GM21423 (cell line): ENCODE data around the gene SLC7A6OS.

Experiments
- ATAC-seq: cut with Tn5 transposase; IDR thresholded peaks from one replicate; pipeline ENCODE4 v1.9.1; 2021; ENCODE audit warnings: mild to moderate bottlenecking, moderate library complexity; ENCODE audit not compliant: unreplicated experiment

Gene SLC7A6OS

DNA sequence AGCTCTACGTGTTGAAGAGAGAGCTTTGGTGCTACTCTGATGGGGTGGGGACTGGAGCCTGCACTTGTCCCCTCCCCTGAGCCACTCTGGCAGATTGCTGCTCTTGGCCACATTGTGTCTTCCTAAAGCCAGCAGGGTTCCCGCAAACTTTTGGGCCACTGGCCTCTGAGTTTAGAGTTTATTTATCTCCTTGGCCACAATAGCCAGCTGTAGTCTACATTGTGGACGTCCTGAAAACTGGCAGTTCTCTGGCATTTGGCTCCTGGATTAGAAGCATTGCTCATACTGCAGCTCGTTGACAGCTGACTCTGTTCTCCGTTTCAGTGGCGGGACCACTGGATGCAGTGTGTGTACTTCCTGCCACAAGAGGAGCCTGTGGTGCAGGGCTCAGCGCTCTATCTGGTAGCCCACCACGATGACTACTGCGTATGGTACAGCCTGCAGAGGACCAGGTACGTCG is 34.6 kb upstream of the SLC7A6OS start:
- ATAC-seq = no peak

DNA sequence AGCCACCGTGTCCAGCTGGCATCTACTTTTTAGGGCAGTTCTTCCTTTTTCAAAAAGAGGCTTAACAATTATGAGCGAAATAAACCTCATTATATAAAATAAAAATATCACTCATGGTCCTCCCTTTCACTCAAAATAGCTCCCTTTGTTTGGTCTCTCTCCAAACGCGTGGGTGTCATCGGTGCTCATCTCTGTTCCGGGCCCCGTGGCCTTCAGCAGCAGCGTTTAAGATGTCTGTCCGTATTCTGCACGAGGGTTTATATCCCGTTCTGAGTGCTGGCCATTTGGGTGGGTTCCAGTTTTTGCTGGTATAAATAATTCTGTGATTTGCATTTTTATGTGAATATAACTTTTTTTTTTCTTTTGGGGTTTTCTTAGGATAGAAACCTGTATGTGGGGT is 33.5 kb upstream of the SLC7A6OS start:
- no peak for ATAC-seq

DNA sequence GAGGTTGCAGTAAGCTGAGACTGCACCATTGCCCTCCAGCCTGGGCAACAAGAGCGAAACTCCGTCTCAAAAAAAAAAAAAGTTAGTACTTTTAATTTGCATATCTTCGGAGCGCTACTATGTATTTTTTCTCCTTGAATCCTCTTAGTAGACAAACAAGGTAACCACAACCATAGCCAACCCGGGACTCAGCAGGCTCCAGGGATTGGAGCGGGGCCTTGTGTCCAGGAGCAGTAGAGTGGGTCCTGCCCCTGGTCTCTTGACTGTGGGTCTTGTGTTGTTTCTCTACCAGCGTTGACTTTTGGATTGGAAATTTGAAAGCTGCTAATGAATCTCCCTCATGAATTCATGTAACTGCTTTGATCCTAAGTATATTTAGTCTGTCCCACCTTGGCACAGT is 32.4 kb upstream of the SLC7A6OS start:
- ATAC-seq = no peak

DNA sequence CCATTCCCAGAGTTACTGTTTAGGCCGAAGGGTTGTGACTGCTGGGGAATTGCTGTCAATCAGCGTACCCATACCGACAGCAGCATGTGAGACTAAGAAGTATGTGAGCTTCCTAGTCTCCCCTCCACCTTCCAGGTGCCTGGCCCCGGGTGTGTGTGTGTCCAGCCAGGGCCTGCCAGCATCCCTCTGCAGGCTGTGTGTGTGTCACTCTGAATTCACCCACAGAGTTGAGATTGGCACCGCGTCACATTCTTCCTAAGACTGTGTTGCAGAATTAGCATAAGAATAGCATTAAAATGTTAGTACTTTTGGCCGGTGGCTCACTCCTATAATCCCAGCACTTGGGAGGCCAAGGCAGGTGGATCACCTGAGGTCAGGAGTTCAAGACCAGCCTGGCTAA is 31.9 kb upstream of the SLC7A6OS start:
- ATAC-seq = no peak

DNA sequence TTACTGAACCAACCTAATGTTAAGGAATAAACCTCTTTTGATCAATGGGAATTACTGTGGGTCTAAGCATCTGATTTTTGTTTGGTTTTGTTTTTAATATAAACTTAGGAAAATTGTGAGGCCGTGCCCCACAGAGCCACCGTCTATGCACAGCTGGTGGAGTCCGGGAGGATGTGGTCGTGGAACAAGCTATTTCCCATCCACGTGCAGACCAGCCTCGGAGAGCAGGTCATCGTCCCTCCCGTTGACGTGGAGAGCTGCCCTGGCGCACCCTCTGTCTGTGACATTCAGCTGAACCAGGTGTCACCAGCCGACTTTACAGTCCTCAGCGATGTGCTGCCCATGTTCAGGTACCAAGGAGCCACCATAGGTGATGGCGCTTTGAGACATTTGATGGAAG is 28.5 kb upstream of the SLC7A6OS start:
- no peak for ATAC-seq

DNA sequence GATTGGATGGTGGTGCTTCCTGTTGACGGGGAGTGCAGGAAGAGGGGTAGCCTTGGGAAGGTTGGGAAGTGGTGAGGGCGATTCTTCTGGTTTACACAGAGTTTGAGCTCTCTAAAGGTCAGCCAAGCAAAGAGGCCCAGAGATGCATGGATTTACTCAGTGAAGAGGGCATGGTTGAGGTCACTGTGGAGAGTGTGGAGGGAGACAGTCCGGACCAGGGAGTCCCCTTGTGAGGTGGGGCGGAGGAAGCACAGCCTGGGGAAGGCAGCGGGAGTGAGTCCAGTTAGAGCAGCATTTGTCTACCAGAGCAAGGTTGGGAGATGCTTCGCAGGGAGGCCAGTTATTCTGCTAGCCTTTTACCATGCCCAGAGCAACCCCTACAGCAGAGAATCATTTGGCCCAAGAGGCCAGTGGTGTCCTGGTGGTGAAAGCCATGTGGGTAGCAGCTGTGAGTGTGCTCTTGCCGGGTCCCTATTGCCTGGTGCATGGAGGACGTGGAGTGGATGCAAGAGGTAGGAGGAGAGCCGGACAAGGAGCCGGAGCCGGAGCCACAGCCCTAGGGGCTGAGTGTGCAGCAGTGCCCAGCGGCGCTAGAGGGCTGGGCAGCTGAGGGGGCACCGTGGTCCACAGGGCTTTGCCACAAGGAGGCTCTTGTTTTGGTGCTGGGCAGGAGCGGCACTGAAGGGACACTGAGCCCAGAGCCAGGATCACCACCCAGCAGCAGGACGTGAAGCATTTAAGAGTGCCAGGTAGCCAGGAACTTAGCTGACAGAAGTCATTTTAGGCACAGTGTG is 27.8 kb upstream of the SLC7A6OS start:
- ATAC-seq = no peak

DNA sequence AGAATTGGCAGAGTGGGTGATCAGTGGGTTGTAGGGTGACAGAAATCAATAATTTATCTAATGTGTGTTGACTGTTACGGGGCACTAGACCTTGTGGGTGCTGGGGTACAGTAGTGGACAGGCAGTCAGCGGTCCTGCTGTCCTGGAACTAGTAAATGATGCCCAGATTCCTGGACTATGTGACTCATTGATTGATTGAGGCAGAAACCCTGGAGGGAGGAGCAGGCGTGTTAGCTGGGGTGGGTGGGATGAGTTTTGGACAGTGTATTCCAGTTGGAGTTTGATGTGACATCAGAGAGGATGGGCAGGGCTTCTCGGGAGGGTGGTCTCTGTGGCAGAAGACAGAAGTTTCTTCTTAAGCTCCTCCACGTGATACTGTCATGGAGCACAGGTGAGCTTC is 24.4 kb upstream of the SLC7A6OS start:
- no peak for ATAC-seq

DNA sequence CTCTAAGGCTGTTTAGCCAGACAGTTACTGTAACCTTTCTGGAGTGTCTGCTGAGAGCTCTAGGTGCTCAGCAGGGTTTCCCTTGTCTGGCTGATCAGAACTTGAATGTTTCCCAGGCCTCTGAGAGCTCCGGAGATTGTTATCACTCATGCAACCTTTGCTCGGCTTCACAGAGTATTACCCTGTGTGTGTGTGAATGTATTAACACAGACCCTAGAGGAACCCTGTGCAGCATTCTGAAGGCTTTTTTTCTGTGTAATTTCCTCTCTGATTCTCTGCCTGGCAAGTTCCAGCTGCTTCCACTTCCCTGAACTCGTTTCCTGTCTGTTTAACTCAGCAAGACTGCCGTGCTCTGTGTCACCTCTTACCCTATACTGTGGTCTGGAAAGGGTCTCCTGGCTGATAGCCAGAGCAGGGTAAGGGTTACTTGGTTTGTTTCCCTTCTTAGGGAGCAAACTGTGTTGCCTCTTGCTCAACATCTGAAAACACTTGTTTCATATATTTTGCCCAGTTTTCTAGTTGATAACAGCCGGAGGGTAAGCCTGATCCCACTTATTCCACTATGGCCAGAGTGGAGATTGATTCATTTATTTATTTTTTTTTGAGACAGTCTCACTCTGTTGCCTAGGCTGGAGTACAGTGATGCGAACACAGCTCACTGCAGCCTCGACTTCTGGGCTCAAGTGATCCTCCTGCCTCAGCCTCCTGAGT is 21.8 kb upstream of the SLC7A6OS start:
- no peak for ATAC-seq

DNA sequence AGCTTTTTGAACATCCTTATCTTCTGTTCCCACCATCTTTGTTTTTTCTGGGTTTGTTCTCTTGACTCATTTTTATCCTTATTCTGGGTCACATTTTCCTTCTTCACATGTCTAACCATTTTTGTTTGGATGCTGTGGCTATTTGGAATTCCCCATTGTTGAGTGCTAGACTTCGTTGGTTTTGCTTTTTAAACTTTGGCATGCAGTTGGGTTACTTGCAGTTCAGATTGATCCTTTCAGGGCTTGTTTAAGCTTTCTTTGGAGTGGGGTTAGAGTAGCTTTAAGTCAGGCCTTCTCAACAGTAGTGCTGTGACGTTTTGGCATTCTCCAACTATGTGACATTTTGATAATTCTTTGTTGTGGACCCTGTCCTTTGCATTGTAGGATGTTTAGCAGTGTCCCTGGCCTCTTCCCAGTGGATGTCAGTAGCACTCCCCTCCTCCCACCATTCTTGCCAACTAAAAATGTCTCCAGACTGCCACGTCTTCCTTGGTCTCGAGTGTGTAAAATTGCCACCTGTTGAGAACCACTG is 21.2 kb upstream of the SLC7A6OS start:
- no peak for ATAC-seq

DNA sequence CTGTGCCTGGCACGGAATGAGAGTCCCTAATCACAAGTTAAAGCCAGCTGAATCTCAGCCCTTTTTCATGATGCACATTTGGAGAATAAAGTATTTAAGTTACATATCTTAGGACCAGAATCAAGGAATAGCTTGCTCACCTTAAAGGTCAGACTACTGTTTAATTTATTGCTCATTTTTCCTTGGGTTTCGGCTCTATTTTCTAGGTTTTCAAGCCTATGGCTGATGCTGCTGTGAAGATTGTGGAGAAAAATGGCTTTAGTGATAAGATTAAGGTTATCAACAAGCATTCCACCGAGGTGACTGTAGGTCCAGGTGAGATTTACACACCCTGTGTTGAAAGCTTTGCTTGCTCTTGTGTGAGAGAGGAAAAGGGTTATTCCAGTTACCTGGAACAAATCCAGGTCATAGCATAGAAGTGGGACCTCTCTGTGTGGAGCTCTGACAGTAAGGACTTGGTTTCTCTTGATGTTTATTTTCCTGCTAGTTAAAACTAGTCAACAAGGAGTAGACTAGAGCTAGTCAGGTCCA is 18.2 kb upstream of the SLC7A6OS start:
- ATAC-seq = no peak

DNA sequence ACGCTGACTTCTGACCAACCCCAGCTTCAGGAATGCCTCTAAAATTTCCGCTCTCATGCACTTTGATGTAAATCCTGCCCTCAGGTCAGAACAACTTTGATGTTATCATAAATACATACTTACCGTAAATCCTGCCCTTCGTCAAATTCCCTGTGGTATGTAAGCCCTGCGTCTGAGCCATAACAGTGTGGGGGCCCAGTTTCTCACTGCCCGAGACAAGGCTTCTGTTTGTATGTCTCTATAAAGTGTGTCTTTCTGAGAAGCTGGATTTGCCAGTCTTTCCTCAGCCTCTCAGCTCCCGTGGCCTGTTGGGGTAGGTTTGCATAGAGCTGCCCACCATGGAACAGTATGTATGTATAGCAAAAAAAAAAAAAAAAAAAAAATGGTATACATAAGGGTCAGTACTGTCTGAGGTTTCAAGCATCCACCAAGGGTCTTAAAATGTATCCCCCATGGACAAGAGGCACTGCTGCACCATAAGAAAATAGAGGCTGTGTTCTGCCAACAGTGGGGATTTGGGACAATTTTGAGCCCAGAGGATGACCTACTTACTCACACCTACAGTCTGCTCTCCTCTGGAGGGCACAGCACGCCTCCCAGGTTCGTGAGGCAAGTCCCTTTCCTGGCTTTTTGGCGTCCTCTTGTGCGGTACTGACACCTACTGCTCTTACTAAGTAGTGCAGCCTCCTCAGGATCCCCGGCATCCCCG is 17.6 kb upstream of the SLC7A6OS start:
- ATAC-seq = no peak

DNA sequence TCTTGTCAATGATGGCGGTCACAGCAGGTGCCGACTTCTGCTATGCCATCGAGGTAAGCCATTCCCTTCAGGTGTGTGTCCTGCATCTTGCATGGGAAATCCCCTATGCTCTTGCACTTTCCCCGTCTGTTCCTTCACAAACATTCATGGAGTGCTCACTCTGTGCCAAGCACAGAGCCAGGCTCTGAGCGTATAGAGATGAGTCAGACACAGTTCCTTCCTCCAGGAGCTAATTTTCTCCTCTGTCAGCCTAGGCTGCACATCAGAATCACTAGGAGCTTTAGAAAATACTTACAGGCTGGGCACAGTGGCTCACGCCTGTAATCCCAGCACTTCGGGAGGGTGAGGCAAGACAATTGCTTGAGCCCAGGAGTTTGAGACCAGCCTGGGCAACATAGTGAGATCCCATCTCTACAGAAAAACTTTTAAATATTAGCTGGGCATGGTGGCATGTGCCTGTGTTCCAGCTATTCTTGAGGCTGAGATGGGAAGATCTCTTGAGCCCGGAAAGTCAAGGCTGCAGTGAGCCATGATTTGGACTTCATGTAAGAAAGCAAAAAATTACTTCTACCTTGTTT is 14.1 kb upstream of the SLC7A6OS start:
- ATAC-seq = no peak

DNA sequence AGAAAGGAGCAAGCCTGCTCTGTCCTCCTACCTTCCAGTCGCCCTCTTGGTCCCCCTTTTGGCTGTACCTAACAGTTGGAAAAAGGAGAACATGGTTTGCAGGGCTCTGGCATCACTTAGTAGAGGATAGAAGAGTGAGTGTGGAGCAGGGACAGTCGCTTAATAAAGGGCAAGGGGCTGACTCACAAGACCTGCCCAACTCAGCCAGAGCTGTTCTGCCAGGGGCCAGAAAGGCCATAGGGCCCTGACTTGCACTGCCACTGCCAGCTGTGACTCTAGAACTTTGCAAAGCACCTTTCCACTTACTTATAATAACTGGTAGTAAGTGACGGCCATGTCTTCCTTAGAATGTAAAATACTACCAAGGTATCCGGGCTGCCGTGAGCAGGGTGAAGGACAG is 13.6 kb upstream of the SLC7A6OS start:
- ATAC-seq = no peak

DNA sequence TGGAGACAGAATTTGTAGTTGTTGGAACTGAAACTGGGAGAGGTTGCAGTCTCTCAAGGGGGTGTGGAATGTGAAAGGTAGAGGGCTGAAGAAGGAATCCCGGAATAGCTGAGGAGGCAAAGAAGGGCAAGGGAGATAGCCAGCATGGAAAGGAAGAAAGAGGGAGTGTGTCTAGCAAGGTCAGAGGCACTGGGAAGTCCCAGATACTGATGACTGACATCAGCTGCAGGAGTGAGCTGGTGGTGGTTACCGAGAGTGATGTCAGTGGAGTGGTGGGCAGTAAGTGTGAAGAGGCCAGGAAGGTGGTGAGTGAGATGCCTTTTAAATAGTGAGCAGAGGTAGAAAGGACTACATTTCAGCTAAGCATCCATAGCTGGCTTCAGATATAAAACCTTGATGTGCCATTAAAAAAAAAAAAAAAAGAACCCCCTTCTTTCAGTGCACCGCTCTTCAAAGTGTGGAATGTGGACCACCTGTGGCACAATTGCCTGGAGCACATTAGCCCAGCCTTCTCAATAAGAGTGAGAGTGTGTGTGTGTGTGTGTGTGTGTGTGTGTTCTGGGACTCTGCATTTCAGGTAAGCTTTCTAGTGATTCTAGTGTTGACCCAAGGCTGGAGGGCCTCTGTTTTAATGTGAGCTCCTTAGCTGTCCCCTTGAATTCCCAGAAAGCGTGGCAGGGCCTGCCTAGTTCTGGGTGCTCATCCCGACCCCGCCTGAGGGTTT is 8.6 kb upstream of the SLC7A6OS start:
- peak; percentile 63 for ATAC-seq

DNA sequence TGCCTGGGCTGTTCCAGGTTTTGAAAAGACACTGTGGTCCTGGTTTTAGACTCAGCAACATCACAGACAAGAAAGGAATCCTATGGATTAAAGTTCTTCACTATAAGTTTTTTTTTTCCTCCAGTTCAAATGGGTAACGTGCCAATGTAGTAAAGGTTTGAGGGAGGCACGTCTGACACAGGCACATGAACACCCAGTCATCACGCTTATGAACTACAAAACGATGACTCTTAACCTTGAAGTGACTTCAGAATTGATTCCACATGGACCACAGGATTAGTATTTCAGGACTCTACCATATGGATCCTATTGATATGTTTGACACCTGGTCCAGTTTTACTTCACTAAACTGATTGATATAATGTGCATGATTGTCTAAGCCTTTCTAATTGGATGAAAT is 2.4 kb upstream of the SLC7A6OS start:
- ATAC-seq = no peak

DNA sequence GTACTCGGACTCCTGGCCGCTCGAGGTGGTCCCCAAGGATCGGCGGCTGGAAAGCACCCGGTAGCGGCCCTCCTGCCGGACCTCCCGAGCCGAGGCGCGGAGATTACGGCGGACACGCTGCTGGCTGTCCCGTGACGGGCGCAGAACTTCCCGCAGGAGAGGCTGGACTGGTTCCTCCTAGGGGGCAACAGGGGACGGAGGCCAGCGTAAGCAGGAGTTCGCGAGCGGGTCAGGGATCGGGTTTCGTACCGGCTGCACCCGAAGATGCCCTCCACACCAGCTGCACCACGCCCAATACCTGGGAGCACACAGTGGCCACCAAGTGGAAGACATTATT is 341 bp downstream of the SLC7A6OS start:
- no peak for ATAC-seq

DNA sequence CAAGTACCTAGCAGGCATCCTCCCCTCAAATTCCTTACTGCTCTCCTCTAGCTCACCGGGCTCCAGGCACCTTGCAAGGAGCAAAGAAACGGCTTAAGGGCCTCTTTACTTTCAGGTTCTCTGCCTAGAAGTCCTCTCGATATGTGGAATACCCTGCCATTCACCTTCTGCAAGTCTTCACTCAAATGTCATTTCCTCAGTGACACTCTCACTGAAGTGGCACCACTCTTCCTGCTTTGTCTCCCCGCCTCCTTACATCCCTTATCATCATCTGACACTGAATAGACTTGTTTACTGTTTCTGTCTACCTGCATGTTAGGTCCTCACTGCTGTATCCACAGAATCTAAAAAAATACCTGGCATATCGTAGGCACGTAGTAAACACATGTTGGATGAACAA is 947 bp downstream of the SLC7A6OS start:
- no peak for ATAC-seq

DNA sequence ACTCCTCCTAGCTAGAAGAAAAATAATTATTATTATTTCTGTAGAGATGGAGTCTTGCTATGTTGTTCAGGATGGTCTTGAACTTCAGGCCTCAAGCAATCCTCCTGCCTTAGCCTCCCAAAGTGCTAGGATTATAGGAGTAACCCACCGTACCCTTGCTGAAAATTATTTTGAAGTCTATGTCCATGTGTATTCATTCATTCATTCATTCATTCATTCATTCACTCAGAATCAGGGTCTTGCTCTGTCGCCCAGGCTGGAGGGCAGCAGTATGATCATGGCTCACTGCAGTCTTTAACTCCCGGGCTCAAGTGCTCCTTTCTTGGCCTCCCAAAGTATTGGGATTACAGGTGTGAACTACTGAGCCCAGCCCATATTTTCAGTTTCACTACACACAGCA is 4.1 kb downstream of the SLC7A6OS start:
- ATAC-seq = no peak

DNA sequence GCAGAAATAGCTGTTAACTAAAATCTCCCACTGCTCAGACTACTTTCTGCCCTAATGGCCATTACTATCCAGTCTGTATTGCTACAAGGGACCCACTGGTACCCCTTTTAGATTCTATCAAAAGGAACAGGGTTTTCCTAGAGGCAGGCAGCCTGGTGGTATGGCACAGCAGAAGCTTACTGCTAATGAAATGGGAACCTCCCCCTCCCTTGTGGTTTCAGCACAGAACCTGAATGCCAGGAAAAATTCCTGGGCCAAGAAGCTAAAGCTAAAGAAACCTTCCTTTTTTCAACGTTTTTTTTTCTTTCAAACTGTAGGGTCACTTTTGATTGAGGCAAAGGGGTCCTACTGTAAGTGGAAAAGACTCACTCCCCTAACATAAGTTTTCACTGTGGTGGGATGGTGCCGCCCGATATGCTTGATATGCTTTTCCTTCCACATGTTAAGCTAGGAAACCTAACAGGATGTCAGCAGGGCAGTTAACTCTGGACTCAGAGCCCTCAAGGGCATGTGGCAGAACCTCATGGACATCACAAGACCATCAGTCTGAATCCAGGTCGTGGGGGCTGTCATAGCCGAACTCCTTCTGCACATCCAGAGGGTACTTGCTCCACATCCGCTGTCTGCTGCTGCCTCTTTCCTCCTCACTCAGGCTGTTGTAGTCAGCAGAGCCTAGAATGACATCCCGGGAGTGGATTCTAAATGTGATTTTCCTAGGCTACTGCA is 9.8 kb downstream of the SLC7A6OS start:
- ATAC-seq = no peak
